ENCODE data around the gene ALG2.

Gene ALG2

DNA sequence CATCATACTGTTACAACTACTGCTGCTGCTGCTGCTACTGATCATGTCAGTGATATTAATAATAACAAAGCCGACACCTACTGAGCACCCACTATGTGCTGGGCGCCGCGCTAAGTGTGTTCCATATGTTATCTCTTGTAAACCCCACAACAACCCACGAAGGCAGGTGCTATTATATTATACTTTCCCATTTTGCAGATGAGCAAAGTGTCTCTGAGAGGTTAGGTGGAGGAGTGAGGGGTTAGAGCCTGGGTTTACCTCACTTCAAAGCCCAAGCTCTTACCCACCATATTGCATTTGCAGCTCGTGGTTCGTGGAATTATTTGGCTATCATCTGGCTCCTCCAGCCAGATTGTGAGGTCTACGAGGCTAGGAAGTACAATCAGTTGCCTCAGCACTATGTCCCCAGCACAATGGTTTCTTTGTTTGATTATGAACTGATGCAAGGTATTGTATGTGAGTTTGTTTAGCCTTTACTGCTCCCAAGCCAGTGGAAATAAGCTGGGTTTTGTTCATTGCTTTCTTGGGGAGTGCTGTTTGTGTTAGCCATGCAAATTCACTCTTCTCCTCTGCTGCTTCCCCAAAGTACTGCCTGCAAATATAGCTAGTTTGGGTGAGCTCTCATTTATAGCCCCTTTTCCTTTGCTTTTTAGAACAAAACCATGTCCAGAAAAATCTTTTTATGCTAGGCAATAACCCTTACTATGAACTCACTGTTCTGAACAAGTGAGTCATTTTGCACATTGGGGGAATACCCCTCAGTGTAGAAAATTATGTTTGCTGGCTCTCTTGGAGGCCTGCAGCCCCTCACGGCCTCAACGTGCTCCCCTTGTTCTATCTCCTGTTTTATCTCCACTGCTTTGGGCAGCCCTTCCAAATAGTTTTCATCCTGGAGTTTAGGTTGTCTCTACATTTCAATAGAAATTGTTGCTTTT is 47.9 kb downstream of the ALG2 start:
- DNase-seq (ENCODE audit: low read depth in 2 of 2, low spot score in 1 of 2): no peak

DNA sequence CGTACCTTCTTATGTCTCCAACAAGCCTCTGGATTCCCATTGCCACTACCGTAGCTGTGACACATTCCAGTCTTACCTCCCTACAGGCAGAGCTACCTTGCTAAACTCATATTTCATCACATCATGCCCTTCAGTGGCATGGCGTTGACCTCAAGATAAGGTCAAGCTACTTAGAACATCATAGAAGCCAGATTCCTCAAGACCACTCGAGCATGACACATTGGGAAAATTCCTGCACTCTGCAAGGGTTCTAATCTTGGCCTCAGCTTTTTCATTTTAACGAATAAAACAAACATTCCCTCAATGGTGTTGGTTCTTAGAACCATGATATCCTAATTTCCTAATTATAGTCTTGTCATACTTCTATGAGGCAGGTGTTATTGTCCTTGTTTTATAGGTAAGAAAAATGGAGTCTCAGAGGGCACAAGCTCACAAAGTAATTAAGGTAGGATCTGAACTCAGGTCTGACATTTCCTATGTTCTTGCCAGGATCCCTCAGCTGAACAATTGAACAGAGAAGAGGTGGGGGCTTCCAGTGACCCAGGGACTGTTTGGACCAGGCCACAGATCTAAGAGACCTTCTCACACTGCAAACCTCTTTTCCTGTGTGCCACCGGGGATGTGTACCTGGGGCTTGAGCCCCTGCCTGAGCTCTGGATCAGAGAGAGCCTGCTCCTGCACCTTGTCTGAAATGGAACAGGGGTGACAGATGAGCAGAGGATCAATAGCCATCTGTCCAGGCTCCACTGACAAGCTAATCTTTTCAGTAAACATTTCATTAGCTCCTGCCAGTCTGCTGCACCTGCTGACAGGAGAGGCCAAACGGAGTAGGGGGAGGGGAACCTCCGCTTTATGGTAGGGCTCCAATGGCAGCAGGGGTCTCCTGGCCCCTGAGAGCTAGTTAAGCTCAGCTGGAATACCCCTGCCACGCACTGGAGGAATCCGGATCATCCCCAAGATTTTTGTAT is 49.3 kb downstream of the ALG2 start:
- DNase-seq (ENCODE audit: low read depth in 2 of 2, low spot score in 1 of 2): no peak

DNA sequence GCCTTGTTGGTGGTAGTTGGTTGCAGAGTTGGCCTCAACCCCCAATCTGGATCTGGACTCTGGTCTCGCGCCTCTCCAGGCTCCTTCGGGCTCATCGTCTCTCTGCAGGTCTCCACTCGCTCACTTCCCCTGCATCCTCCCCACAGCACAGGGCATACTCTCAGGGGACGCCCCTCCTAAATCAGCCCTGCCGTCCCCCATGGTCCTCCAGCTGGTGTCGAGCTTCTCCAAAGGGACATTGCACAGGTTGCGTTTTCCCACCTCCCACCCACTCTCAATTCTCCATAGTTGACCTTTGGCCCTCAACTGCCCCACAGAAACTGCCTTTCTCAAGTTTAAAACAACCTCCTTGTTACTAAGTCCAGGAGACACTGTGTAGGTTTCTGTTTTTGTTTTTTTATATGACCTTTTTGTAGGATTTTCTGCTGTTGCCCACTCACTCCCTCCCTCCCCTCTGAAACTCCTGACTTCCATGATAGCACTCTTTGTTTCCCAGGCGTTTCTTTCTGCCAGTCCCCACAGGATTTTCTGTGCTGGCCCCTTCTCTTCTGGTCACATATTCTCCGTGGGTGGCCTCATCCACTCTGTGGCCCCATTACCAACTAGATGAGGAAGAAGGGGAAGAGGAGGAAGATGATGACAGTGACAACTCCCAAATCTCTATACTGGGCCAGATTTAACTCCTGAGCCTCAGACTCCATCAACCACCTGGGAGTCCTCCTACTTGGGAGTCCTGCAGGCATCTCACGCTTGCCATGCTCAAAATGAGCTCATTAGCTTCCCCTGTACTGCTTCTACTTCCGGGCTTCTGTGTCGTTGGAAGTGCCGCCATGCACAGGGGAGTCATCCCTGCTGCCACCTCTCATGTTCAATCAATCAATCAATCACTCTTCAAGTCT is 50.3 kb downstream of the ALG2 start:
- DNase-seq (ENCODE audit: low read depth in 2 of 2, low spot score in 1 of 2): no peak

DNA sequence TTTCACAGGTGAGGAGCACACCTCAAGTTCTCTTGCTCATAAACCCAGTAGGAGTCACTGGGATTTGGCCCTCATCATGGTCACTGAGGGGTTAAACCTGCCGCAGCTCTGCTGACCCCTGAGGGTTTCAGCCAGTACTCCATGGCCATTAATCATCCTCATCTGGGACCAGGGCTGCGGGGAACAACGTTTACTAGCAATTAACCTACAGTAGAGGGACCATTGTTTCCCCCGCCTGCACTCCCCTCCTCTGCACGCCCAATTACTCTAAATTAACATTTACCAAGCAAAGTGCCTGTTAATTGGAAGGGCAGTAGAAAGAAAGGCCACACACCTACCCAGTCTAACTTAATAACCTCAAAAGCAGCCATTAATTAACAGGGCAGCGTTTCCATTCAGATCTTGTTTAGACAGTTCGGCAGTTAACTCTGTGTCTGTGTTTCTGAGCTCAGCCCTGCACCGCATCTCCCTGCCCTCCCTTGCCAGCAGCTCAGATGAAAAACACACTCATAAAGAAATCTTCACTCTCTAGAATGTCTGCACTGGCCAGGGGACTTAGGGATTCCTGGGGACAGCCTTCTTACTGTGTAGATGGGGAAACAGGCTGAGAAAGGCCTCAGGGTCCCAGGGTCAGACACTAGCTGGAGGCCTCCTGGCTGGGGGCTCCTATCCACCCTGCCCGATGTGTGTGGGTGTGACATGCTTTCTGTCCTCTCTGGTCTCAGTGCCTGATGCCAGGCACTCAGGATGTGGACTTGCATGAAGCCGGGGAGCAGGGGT is 51.6 kb downstream of the ALG2 start:
- DNase-seq (ENCODE audit: low read depth in 2 of 2, low spot score in 1 of 2): no peak

DNA sequence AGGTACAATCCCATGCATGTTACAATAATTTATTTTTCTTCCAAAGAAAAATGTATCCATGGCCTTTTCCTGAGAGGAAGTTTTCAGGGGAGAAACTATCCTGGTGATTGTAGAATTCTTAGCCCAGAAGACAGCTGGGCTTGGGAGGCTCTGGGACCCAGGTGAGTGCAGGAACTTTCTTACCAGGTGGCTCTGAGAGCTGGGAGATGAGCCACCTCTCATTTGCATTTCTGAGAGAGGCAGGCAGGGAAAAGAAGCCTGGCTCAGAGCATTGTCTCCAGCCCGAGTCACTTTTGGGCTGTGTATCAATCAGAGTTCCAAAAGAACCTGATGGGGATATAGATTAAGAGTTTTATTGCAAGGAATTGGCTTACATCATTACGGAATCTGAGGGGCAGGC is 52.7 kb downstream of the ALG2 start:
- no peak for DNase-seq (ENCODE audit: low read depth in 2 of 2, low spot score in 1 of 2)

DNA sequence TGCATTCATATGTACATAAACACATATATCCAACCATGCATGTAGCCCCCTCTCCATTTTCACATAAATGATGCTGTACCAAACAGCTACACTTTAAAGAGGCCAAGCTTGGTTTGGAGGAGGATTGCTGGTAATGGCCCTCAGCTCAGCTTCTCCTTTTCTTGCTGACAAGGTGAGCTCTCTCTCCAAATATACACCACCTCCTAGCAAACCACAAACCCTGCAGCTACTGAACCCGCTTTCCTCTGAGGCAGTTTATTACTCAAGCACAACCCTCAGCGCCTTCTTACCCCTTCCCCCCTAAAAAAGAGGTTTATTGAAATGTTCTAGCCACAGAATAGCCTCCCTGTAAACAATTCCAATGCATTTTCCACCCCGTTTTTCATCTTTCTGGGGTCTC is 54.0 kb downstream of the ALG2 start:
- DNase-seq (ENCODE audit: low read depth in 2 of 2, low spot score in 1 of 2): no peak

DNA sequence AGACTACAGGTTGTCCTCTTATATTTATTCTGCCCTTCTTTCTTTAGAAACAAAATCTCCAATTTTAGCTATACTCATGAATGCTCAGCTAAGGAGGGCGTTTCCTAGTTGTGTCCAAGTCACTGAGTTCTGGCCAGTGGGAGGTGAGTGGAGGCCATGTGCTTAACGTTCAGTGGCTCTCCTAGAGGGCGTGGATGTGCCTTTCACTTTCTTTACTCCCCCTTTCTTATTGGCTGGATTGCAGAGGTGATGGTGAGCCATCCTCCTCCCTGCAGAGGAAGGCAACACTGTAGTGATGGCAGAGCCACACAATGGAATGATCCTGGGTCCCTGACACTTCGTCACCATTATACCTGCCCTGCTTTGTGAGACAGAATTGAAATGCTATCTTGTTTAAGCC is 54.6 kb downstream of the ALG2 start:
- no peak for DNase-seq (ENCODE audit: low read depth in 2 of 2, low spot score in 1 of 2)

Measured in stimulated activated CD8-positive, alpha-beta memory T cell treated with anti-CD3 and anti-CD28 coated beads, Interleukin-4, amount 100 ng/mL, for 4 hours (primary cell).